Endothelial cell of umbilical vein (primary cell): ENCODE measurements around the gene KRT26. TPM values are rescaled to one million over a fixed set of nuclear protein-coding genes. Genes with fewer than 3 reads are reported as not detected.

ENCODE experiments used
- BruUV-seq: library from RNA; stranded (reverse); fragments of 400-500 nt; replicated peaks from 2 replicates; lab custom pipeline; 2021; lab: Mats Ljungman, UMichigan
- CTCF ChIA-PET: fragments of 300-600, 350-600 bp; sonication (Branson Sonifier 250); formaldehyde crosslinking; loops from one replicate; lab custom pipeline; 2021; ENCODE audit warnings: antibody characterized with exemption, inconsistent platforms; lab: Charles Lee
- POLR2A ChIA-PET: fragments of 300-600, 350-600 bp; sonication (Branson Sonifier 250); formaldehyde crosslinking; loops from one replicate; lab custom pipeline; 2021; ENCODE audit warnings: antibody characterized with exemption, inconsistent platforms; lab: Charles Lee
- DNase-seq: peaks from one replicate; pipeline ENCODE4 v3.0.0-alpha.2; 2011; ENCODE audit warnings: low read depth, low spot score
- FAIRE-seq: peaks from 2 replicates; lab custom pipeline; 2011; peaks lifted over from hg19 to GRCh38; lab: Jason Lieb, UNC
- H2AFZ ChIP-seq: 2 replicates; pipeline ENCODE4 v1.6.0; 2012; ENCODE audit warnings: low read depth, low read length, control low read depth, inconsistent platforms
- H3K27ac ChIP-seq: 2 replicates; pipeline ENCODE4 v1.5.1; 2011; ENCODE audit warnings: low read depth, mild to moderate bottlenecking, control low read depth, low read length, moderate library complexity; ENCODE audit not compliant: insufficient read depth
- H3K27me3 ChIP-seq, 2 experiments: 2 replicates each; pipeline versions ENCODE4 v1.6.0 to v1.6.1; 2011; ENCODE audit warnings: low read length in 2 of 2, mixed read lengths in 1 of 2; ENCODE audit not compliant: control insufficient read depth in 2 of 2, insufficient read depth in 2 of 2
- H3K36me3 ChIP-seq, 2 experiments: 2 replicates in 1 of 2; 3 replicates in 1 of 2; pipeline ENCODE4 v1.5.1; 2011; ENCODE audit warnings: low read length in 2 of 2, mild to moderate bottlenecking in 1 of 2, moderate library complexity in 1 of 2; ENCODE audit not compliant: control insufficient read depth in 2 of 2, insufficient read depth in 2 of 2; ENCODE audit errors: extremely low read depth in 1 of 2
- H3K4me1 ChIP-seq: 3 replicates; pipeline ENCODE4 v1.5.1; 2011; ENCODE audit warnings: mild to moderate bottlenecking, low read length; ENCODE audit not compliant: control insufficient read depth, insufficient read depth; ENCODE audit errors: extremely low read depth
- H3K4me2 ChIP-seq: 2 replicates; pipeline ENCODE4 v1.6.1; 2011; ENCODE audit warnings: low read length, control low read depth, mixed read lengths; ENCODE audit not compliant: insufficient read depth
- H3K4me3 ChIP-seq, 3 experiments: fragments of 200-600 bp in 1 of 3; sonication (generic), shearing (Covaris generic) in 1 of 3; replicated peaks in 1 of 3; 2 replicates each; pipeline ENCODE4 v1.5.1; 2011 to 2016; ENCODE audit warnings: control low read depth in 3 of 3, low read length in 3 of 3, mild to moderate bottlenecking in 2 of 3, inconsistent platforms in 1 of 3, low read depth in 1 of 3, moderate library complexity in 1 of 3; ENCODE audit not compliant: insufficient read depth in 1 of 3
- H3K79me2 ChIP-seq: 2 replicates; pipeline ENCODE4 v1.6.0; 2012; ENCODE audit warnings: low read length, inconsistent platforms; ENCODE audit not compliant: control insufficient read depth, insufficient read depth
- H3K9ac ChIP-seq: replicated peaks from 2 replicates; pipeline ENCODE3; 2011; ENCODE audit warnings: low read length, control low read depth; ENCODE audit not compliant: insufficient read depth; ENCODE audit errors: extremely low read depth
- H3K9me1 ChIP-seq: replicated peaks from 3 replicates; pipeline ENCODE4 v1.6.0; 2011; ENCODE audit warnings: mild to moderate bottlenecking, low read length; ENCODE audit not compliant: control insufficient read depth, insufficient read depth; ENCODE audit errors: extremely low read depth
- H3K9me3 ChIP-seq: replicated peaks from 2 replicates; pipeline ENCODE4 v1.5.1; 2012; ENCODE audit warnings: low read length, inconsistent platforms; ENCODE audit not compliant: control insufficient read depth, insufficient read depth
- H4K20me1 ChIP-seq: replicated peaks from 2 replicates; pipeline ENCODE3; 2011; ENCODE audit warnings: mild to moderate bottlenecking, low read length; ENCODE audit not compliant: control insufficient read depth, insufficient read depth; ENCODE audit errors: extremely low read depth
- EZH2 ChIP-seq: IDR thresholded peaks from 2 replicates; pipeline ENCODE4 v1.6.1; 2012; ENCODE audit warnings: borderline replicate concordance, low read depth, mild to moderate bottlenecking, moderate library complexity, low read length, inconsistent platforms; ENCODE audit not compliant: severe bottlenecking
- FOS ChIP-seq: IDR thresholded peaks from 2 replicates; pipeline ENCODE4 v1.6.1; 2011; ENCODE audit warnings: mild to moderate bottlenecking, low read length, moderate library complexity, borderline replicate concordance; ENCODE audit not compliant: insufficient read depth
- GATA2 ChIP-seq: IDR thresholded peaks from 2 replicates; pipeline ENCODE4 v1.7.0; 2011; ENCODE audit warnings: low read depth, mild to moderate bottlenecking, moderate library complexity, mixed read lengths, low read length; ENCODE audit not compliant: insufficient read length, insufficient read depth
- JUN ChIP-seq: IDR thresholded peaks from 2 replicates; pipeline ENCODE4 v1.6.1; 2011; ENCODE audit warnings: borderline replicate concordance, low read depth; ENCODE audit not compliant: insufficient read length, insufficient read depth
- MYC ChIP-seq: IDR thresholded peaks from one replicate; pipeline ENCODE4 v1.6.1; 2011; ENCODE audit warnings: mild to moderate bottlenecking, low read depth, low read length
- POLR2A ChIP-seq: IDR thresholded peaks from 2 replicates; pipeline ENCODE4 v1.6.1; 2012; ENCODE audit warnings: low read depth, mild to moderate bottlenecking, control low read depth, low read length
- POLR2AphosphoS5 ChIP-seq: IDR thresholded peaks from 2 replicates; pipeline ENCODE4 v1.6.1; 2012; ENCODE audit warnings: low read depth, mild to moderate bottlenecking, control low read depth, low read length, moderate library complexity; ENCODE audit not compliant: insufficient read depth
- dilution Hi-C: fragments of 300-500 bp; cut with MboI; formaldehyde crosslinking; loops from one replicate; pipeline ENCODE4 v1.15.0; 2019; ENCODE audit warnings: low sequenced_read_pairs; ENCODE audit not compliant: extremely low pct_ligation_motif_present
- intact Hi-C: fragments of 100-400 bp; cut with micrococcal nuclease; formaldehyde crosslinking; loops from one replicate; pipeline ENCODE4 v1.10.0; 2022
- polyA plus RNA-seq, 4 experiments: library from polyadenylated mRNA; depleted of rRNA in 3 of 4; stranded (reverse) in 3 of 4; unstranded in 1 of 4; fragments of >200 nt; gene quantifications; 2 replicates each; pipeline versions ENCODE4 v1.2.1 to v1.2.3, GENCODE V29; 2011 to 2012; ENCODE audit warnings: missing spikeins in 1 of 4
- total RNA-seq: library from RNA; stranded (reverse); gene quantifications from 2 replicates; pipeline ENCODE4 v1.2.3, GENCODE V29; 2021
- TF ChIP-seq, protein P1 (sequence below), 2 donors: IDR thresholded peaks; 1 replicate in 1 of 2; 2 replicates in 1 of 2; pipeline ENCODE4 v1.5.1; 2011; ENCODE audit warnings: low read length in 2 of 2, mild to moderate bottlenecking in 2 of 2, moderate library complexity in 2 of 2, control low read depth in 1 of 2, inconsistent platforms in 1 of 2, low read depth in 1 of 2; ENCODE audit not compliant: insufficient read depth in 1 of 2; ENCODE audit errors: extremely low read depth in 1 of 2
- TF ChIP-seq, protein P2 (sequence below): IDR thresholded peaks from 2 replicates; pipeline ENCODE4 v1.6.1; 2011; ENCODE audit not compliant: insufficient read depth, insufficient read length

The KRT26 gene
- total and polyA plus RNA-seq, 2 donors (not counting 3 experiments of a cell fraction or from before 2014, with no cell fraction given), result not detected

DNA sequence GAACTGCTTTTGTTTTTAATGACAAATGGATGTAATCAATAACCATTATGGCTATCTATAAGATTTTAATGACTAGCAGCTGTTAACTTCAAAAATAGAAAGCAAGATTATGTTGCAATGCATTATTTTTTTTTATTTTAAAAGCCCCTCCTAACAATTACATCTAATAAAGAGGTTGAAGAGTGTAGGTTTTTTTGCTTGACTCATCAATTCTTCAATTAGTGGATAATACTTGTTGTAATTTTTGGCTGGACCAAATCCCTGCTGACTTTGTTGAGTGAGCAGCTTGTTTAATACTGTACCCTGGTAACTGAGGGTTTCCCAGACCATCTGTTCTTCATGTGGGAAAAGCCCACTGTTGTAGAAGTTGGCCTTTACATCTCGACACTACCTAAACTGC lies 41.0 kb downstream of the KRT26 start:
- H3K9me3 ChIP-seq, result no peaks in the 10 kb centered on the region
- no peaks in the 10 kb centered on the region for H3K36me3 ChIP-seq
- POLR2A ChIA-PET, result no interaction called here
- FAIRE-seq (no peak), DNase-seq (no peak)
- no peak overlapping the region for H3K27ac ChIP-seq
- no TSS peak for BruUV-seq
- no peaks in the 10 kb centered on the region for H3K79me2 ChIP-seq
- no peak overlapping the region for H2AFZ ChIP-seq
- no peaks in the 10 kb centered on the region for H3K4me1 ChIP-seq
- H3K9ac ChIP-seq, result no peak overlapping the region
- CTCF ChIA-PET, result interaction anchor here (1.4 to 1.5 kb wide), 2 partner anchors 8 to 26 kb away, joined by 4 read pairs; no protein-coding TSS in a partner anchor
- H3K9me1 ChIP-seq, result no peaks in the 10 kb centered on the region
- no peak overlapping the region for H3K4me2 ChIP-seq
- peaks cover 4 to 7% of the 10 kb centered on the region in 2 experiments for H3K27me3 ChIP-seq
- no peaks in the 10 kb centered on the region for H4K20me1 ChIP-seq
- H3K4me3 ChIP-seq, result no peak overlapping the region
- intact Hi-C loops (no loop called here), dilution Hi-C loops (no loop called here)
- TF ChIP-seq JUN (no peak), POLR2A (no peak), POLR2AphosphoS5 (no peak), GATA2 (no peak), MYC (no peak), EZH2 (no peak), FOS (no peak)
- TF ChIP-seq, protein P1, sequence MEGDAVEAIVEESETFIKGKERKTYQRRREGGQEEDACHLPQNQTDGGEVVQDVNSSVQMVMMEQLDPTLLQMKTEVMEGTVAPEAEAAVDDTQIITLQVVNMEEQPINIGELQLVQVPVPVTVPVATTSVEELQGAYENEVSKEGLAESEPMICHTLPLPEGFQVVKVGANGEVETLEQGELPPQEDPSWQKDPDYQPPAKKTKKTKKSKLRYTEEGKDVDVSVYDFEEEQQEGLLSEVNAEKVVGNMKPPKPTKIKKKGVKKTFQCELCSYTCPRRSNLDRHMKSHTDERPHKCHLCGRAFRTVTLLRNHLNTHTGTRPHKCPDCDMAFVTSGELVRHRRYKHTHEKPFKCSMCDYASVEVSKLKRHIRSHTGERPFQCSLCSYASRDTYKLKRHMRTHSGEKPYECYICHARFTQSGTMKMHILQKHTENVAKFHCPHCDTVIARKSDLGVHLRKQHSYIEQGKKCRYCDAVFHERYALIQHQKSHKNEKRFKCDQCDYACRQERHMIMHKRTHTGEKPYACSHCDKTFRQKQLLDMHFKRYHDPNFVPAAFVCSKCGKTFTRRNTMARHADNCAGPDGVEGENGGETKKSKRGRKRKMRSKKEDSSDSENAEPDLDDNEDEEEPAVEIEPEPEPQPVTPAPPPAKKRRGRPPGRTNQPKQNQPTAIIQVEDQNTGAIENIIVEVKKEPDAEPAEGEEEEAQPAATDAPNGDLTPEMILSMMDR (IDR thresholded peaks at IDR 0.05; ENCODE audit: extremely low read depth in 1 of 2, insufficient read depth in 1 of 2, low read depth in 1 of 2, low read length in 2 of 2), result no peak
- TF ChIP-seq, protein P2, sequence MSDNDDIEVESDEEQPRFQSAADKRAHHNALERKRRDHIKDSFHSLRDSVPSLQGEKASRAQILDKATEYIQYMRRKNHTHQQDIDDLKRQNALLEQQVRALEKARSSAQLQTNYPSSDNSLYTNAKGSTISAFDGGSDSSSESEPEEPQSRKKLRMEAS, result no peak
